Sigmoid colon (tissue), 3 donors: Measurements from ENCODE around the gene SDK1.

Experiments
- CTCF ChIP-seq, 4 experiments: fragments of 450-650 bp in 3 of 4; fragments of 200-600 bp in 1 of 4; IDR thresholded peaks; one replicate each; pipeline ENCODE4 v1.5.1; 2016 to 2019; ENCODE audit warnings: antibody characterized with exemption in 4 of 4, mild to moderate bottlenecking in 3 of 4, moderate library complexity in 2 of 4
- POLR2A ChIP-seq, 2 donors: fragments of 450-650 bp; IDR thresholded peaks; one replicate each; pipeline ENCODE4 v1.6.1; 2016; ENCODE audit warnings: antibody characterized with exemption in 2 of 2, mild to moderate bottlenecking in 2 of 2, moderate library complexity in 2 of 2

DNA sequence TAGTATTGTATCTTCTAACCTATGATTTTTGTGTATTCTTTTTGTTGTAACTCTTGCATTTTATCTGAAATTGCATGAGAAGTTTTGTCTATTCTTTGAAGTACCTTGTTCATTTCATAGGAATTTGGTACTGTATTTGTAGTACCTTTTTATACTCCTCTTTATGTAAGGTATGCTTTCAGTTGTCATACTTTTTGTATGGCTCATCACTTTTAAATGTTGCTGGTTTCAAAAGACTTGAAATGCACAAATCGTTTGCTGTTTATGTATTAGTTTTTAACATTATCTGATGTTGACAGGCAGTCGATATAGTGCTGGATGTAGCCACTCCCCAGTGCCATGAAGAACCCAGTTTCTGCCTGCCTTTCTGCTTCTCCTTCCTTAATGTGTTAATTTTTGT, 158.1 kb downstream of the SDK1 start:
- TF ChIP-seq CTCF (IDR thresholded peaks at IDR 0.05) (no peak), POLR2A (IDR thresholded peaks at IDR 0.05) (no peak)
